Measurements from ENCODE around the gene TBC1D5.

- TF ChIP-seq POLR2AphosphoS5 (IDR thresholded peaks at IDR 0.05; ENCODE audit: low read depth, low read length): no peak
- TF ChIP-seq REST (IDR thresholded peaks at IDR 0.05; ENCODE audit: insufficient read depth in 1 of 2, low read depth in 2 of 2, low read length in 2 of 2): no peak
- no peak for TF ChIP-seq TAF1 (IDR thresholded peaks at IDR 0.05; ENCODE audit: borderline replicate concordance, insufficient read depth, low read length)
Observed at GRCh38 chr3:17639257-17639656, 103.2 kb downstream of the TBC1D5 start.

All from PFSK-1 (cell line).